PC-9 (cell line): ENCODE results near the gene AIFM1. TPM values are rescaled to one million over a fixed set of nuclear protein-coding genes. Genes with fewer than 3 reads are reported as not detected.

ENCODE experiments used
- BruUV-seq: library from RNA; stranded (reverse); fragments of 400-500 nt; replicated peaks from 2 replicates; lab custom pipeline; 2021; lab: Mats Ljungman, UMichigan
- CTCF ChIA-PET: fragments of 300-600 bp; sonication (Branson Sonifier 250); formaldehyde crosslinking; loops from one replicate; lab custom pipeline; 2022; ENCODE audit warnings: antibody characterized with exemption; lab: Charles Lee
- POLR2A ChIA-PET: fragments of 300-600 bp; sonication (Branson Sonifier 250); formaldehyde crosslinking; loops from one replicate; lab custom pipeline; 2022; ENCODE audit warnings: antibody characterized with exemption; ENCODE audit not compliant: unreplicated experiment; lab: Charles Lee
- DNase-seq, 2 experiments: peaks; one replicate each; pipeline versions ENCODE4 v3.0.0 to v3.0.0-alpha.2; 2015 to 2022; ENCODE audit warnings: mixed read lengths in 1 of 2
- H2AFZ ChIP-seq: fragments of 200-600 bp; sonication (generic); 2 replicates; pipeline ENCODE4 v1.8.1; 2017; ENCODE audit warnings: antibody characterized with exemption
- H3F3A ChIP-seq: fragments of 200-600 bp; sonication (generic); 2 replicates; pipeline ENCODE4 v1.8.1; 2017; ENCODE audit warnings: antibody characterized with exemption, mild to moderate bottlenecking, low read depth; ENCODE audit not compliant: insufficient read depth
- H3K27ac ChIP-seq: fragments of 200-600 bp; sonication (generic); 2 replicates; pipeline ENCODE4 v1.6.1; 2016; ENCODE audit warnings: mixed run types
- H3K27me3 ChIP-seq: fragments of 200-600 bp; sonication (generic); 2 replicates; pipeline ENCODE4 v1.6.1; 2016; ENCODE audit warnings: low read depth, mixed run types; ENCODE audit not compliant: insufficient read depth
- H3K36me3 ChIP-seq: fragments of 200-600 bp; sonication (generic); 2 replicates; pipeline ENCODE4 v1.6.1; 2016; ENCODE audit warnings: low read depth, mixed run types
- H3K4me1 ChIP-seq: fragments of 200-600 bp; sonication (generic); replicated peaks from 2 replicates; pipeline ENCODE4 v1.6.1; 2016; ENCODE audit warnings: mixed run types; ENCODE audit not compliant: insufficient read depth
- H3K4me2 ChIP-seq: fragments of 200-600 bp; sonication (generic); 2 replicates; pipeline ENCODE4 v1.6.1; 2017; ENCODE audit warnings: mixed run types
- H3K4me3 ChIP-seq: fragments of 200-600 bp; sonication (generic); 2 replicates; pipeline ENCODE4 v1.6.1; 2016; ENCODE audit warnings: mixed run types
- H3K79me2 ChIP-seq: fragments of 200-600 bp; sonication (generic); 2 replicates; pipeline ENCODE4 v1.6.1; 2017; ENCODE audit warnings: low read depth, mixed run types
- H3K9me2 ChIP-seq: fragments of 200-600 bp; sonication (generic); 2 replicates; pipeline ENCODE4 v1.8.1; 2017; ENCODE audit warnings: mild to moderate bottlenecking; ENCODE audit not compliant: insufficient read depth
- H3K9me3 ChIP-seq: fragments of 200-600 bp; sonication (generic); 2 replicates; pipeline ENCODE4 v1.8.1; 2016; ENCODE audit warnings: low read depth; ENCODE audit not compliant: insufficient read depth
- H4K20me1 ChIP-seq: fragments of 200-600 bp; sonication (generic); 2 replicates; pipeline ENCODE4 v1.8.1; 2017; ENCODE audit not compliant: insufficient read depth
- EZH2 ChIP-seq: fragments of 200-600 bp; sonication (generic); IDR thresholded peaks from 2 replicates; pipeline ENCODE4 v1.8.0; 2017; ENCODE audit warnings: antibody characterized with exemption, low read depth
- intact Hi-C: fragments of 100-400 bp; cut with micrococcal nuclease; formaldehyde crosslinking; loops from one replicate; pipeline ENCODE4 v1.10.0; 2022; ENCODE audit not compliant: unreplicated experiment
- total RNA-seq: library from RNA; stranded (reverse); gene quantifications from 2 replicates; pipeline ENCODE4 v1.2.3, GENCODE V29; 2021
- TF ChIP-seq, protein P1 (sequence below): fragments of 200-600 bp; sonication (generic); conservative IDR thresholded peaks from 2 replicates; pipeline ENCODE4 v1.6.1; 2017; ENCODE audit warnings: mixed run types, antibody characterized with exemption, mild to moderate bottlenecking, moderate library complexity

AIFM1 gene
- total RNA-seq, 1 experiment from 2014 or later = 83.3 TPM

DNA sequence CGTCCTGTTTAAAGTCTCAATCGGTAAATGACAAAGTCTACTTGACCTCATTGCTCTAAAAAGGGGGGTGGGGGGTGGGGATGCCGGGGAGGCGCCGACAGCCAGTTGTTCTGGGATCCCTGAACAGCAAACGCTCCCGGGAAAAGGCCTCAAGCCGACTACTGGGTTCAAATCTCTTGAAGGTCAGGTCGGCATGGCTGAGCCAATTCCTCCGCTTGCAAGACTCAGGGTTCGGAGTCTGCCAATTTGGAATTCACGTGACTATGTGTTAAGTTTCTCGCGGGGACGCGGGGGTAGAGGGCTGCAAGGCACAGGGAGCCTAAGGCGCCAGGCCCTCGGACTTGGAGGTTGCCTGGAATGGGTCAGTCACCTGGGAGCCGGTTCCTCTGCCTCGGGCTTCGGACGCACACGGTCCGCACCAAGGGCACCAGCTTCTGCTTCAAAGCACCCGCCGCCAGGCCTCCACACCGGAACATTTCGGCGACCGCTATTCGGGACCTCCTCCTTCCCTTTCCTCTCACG lies 399 bp downstream of the AIFM1 start:
- H3K27ac ChIP-seq = peak overlapping the region; percentile 84
- peak overlapping the region; percentile 94 for H3K4me2 ChIP-seq
- H3K9me2 ChIP-seq = no peaks in the 10 kb centered on the region
- H3K36me3 ChIP-seq = 0 out of 2 replicates have a peak, but pooled peaks cover 8% of the 10 kb centered on the region
- peaks cover 41% of the 10 kb centered on the region for H3K79me2 ChIP-seq
- peaks cover 19% of the 10 kb centered on the region for H3K4me1 ChIP-seq
- DNase-seq = no peak
- TSS peak; percentile 64 for BruUV-seq
- TF ChIP-seq EZH2 = no peak
- TF ChIP-seq, protein P1, sequence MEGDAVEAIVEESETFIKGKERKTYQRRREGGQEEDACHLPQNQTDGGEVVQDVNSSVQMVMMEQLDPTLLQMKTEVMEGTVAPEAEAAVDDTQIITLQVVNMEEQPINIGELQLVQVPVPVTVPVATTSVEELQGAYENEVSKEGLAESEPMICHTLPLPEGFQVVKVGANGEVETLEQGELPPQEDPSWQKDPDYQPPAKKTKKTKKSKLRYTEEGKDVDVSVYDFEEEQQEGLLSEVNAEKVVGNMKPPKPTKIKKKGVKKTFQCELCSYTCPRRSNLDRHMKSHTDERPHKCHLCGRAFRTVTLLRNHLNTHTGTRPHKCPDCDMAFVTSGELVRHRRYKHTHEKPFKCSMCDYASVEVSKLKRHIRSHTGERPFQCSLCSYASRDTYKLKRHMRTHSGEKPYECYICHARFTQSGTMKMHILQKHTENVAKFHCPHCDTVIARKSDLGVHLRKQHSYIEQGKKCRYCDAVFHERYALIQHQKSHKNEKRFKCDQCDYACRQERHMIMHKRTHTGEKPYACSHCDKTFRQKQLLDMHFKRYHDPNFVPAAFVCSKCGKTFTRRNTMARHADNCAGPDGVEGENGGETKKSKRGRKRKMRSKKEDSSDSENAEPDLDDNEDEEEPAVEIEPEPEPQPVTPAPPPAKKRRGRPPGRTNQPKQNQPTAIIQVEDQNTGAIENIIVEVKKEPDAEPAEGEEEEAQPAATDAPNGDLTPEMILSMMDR = no peak
- no peaks in the 10 kb centered on the region for H3K9me3 ChIP-seq
- CTCF ChIA-PET = no interaction called here
- intact Hi-C loops = loop anchor here (5.0 kb wide), 1 partner anchor 53 kb away; the partner anchor contains the start of gene ELF4
- H3K4me3 ChIP-seq = peak overlapping the region; percentile 79
- no peaks in the 10 kb centered on the region for H3K27me3 ChIP-seq
- H2AFZ ChIP-seq = peak overlapping the region; percentile 95
- H4K20me1 ChIP-seq = no peaks in the 10 kb centered on the region; the same call in 1 of the 2 replicates
- POLR2A ChIA-PET = interaction anchor here (0.5 to 0.8 kb wide), 2 partner anchors 8 to 9 kb away, joined by 3 to 6 read pairs; no protein-coding TSS in a partner anchor
- H3F3A ChIP-seq = peaks cover 7% of the 10 kb centered on the region

DNA sequence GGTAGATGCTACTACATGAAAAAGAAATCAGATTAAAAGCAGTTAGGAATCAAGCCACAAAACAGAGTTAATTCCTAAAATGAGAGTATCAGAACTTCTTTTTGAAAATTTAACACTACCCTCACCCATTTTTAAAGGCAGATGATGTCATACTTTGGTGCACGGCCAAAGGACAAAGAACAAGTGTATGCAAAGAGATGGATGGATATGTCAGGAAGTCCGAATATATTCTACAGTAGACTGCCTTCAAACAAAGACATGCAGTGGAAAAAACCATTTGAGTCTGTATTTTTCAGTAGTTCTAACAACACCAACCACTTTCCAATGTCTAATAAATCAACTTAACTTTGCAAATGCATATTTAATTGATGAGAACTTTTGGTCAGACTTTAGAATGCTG lies 2.2 kb downstream of the AIFM1 start:
- H3K36me3 ChIP-seq = 0 out of 2 replicates have a peak, but pooled peaks cover 8% of the 10 kb centered on the region
- no peaks in the 10 kb centered on the region for H3K9me3 ChIP-seq
- DNase-seq = no peak
- intact Hi-C loops = no loop called here
- H3K4me3 ChIP-seq = no peak overlapping the region
- TF ChIP-seq EZH2 = no peak
- TF ChIP-seq, protein P1 = no peak
- no peak overlapping the region for H2AFZ ChIP-seq
- no peaks in the 10 kb centered on the region for H3K9me2 ChIP-seq
- H3K27ac ChIP-seq = no peak overlapping the region
- peaks cover 48% of the 10 kb centered on the region for H3K79me2 ChIP-seq
- no peaks in the 10 kb centered on the region for H3K27me3 ChIP-seq
- H3K4me2 ChIP-seq = no peak overlapping the region
- BruUV-seq = no TSS peak
- H4K20me1 ChIP-seq = no peaks in the 10 kb centered on the region; the same call in none of the 2 replicates
- POLR2A ChIA-PET = no interaction called here
- CTCF ChIA-PET = no interaction called here
- peaks cover 8% of the 10 kb centered on the region for H3F3A ChIP-seq
- peaks cover 19% of the 10 kb centered on the region for H3K4me1 ChIP-seq

DNA sequence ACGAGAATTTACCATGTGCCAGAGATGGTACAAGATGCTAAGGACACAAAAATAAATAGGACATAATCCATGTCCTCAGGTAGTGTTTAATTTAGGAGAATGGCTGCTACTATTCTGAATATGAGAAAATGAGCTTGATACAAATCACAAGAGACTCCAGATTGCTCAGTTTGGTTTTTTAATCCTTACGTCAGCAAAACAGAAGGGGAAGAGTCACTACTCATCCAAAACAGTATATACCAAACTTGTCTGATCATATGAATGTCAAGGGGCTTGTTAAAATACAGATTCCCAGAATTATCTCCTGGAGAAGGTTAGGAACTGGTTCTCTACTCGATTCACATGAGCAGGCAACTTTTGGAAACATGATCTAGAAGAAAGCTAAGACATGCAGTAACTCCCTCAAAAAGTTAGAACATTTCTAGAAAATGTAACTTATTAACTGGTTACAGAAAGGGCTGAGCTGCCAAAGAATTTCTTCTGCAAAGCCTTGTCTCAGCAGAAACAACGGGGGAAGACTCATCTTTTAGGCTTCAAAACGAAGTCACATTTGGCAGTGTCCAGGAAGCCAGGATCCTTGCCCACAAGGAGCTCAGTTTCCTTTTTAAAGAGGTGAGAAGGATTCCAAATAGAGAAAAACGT lies 3.4 kb downstream of the AIFM1 start:
- DNase-seq = no peak
- Histone ChIP-seq H3K27ac (no peak overlapping the region), H3K4me3 (no peak overlapping the region), H3K36me3 (0 out of 2 replicates have a peak, but pooled peaks cover 8% of the 10 kb centered on the region), H3K79me2 (peaks cover 48% of the 10 kb centered on the region), H3K9me3 (no peaks in the 10 kb centered on the region), H3K4me2 (no peak overlapping the region), H3K4me1 (peaks cover 15% of the 10 kb centered on the region), H3K27me3 (no peaks in the 10 kb centered on the region), H4K20me1 (no peaks in the 10 kb centered on the region; the same call in none of the 2 replicates), H2AFZ (no peak overlapping the region), H3F3A (peaks cover 8% of the 10 kb centered on the region), H3K9me2 (no peaks in the 10 kb centered on the region)
- BruUV-seq = no TSS peak
- ChIA-PET CTCF (no interaction called here), POLR2A (no interaction called here)
- intact Hi-C loops = no loop called here
- no peak for TF ChIP-seq EZH2
- TF ChIP-seq, protein P1 = no peak
